ENCODE measurements around the gene CH25H.

DNA sequence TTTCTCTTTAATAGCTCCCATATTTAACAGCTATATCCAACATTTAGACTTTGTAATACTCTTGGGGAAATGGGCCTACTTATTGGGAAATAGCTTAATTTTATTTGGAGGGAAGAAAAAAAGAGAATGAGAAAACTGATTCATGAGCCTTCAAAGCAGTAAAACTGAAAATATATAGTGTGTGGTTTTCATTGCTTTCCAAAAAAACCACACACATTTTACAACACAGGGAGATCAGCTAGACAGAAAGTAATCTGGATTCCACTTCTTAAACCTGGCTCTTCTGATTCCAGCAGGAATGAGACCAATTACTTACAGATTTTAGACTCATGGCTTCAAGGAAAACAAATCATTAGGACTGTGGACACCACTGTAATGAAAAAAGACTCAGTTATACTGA is 48.7 kb downstream of the CH25H start:
- no peak for TF ChIP-seq EZH2 (IDR thresholded peaks at IDR 0.05)
- no peak for TF ChIP-seq POLR2AphosphoS5 (IDR thresholded peaks at IDR 0.05; ENCODE audit: borderline replicate concordance, low read depth, low read length)
- no peak for TF ChIP-seq FOXP2 (optimal IDR thresholded peaks at IDR 0.05; ENCODE audit: control extremely low read depth, extremely low read length, insufficient read depth)
